SK-N-SH treated with all-trans-retinoic acid at 6 μM for 48 hours (cell line): ENCODE results near the gene DIO1.

Experiments
- ATAC-seq: fragments of 200-7000 bp; cut with Tn5 transposase; 3 replicates; pipeline ENCODE4 v1.9.1; 2020; ENCODE audit warnings: mild to moderate bottlenecking, moderate library complexity
- ARNTL ChIP-seq: fragments of 450-650 bp; formaldehyde crosslinking; IDR thresholded peaks from 2 replicates; pipeline ENCODE4 v1.5.0; 2020; ENCODE audit warnings: low read depth, mild to moderate bottlenecking, moderate library complexity, borderline replicate concordance
- BACH2 ChIP-seq: fragments of 250-450 bp; sonication (Bioruptor Pico); IDR thresholded peaks from 2 replicates; pipeline ENCODE4 v1.9.0; 2021; ENCODE audit warnings: mild to moderate bottlenecking, borderline replicate concordance
- CREB5 ChIP-seq: fragments of 250-450 bp; sonication (Bioruptor Pico); IDR thresholded peaks from 2 replicates; pipeline ENCODE4 v1.5.1; 2020; ENCODE audit warnings: low read depth, mild to moderate bottlenecking, moderate library complexity
- CSDC2 ChIP-seq: fragments of 250-450 bp; sonication (Bioruptor Pico); IDR thresholded peaks from 2 replicates; pipeline ENCODE4 v1.5.0; 2020; ENCODE audit warnings: mild to moderate bottlenecking, moderate library complexity
- CSRNP3 ChIP-seq: fragments of 250-450 bp; sonication (Bioruptor Pico); IDR thresholded peaks from 2 replicates; pipeline ENCODE4 v1.5.1; 2021; ENCODE audit warnings: mild to moderate bottlenecking, moderate library complexity
- ESRRG ChIP-seq: fragments of 250-450 bp; sonication (Bioruptor Pico); IDR thresholded peaks from 2 replicates; pipeline ENCODE4 v1.6.1; 2021; ENCODE audit warnings: mild to moderate bottlenecking
- GLIS3 ChIP-seq: fragments of 250-450 bp; sonication (Bioruptor Pico); IDR thresholded peaks from 2 replicates; pipeline ENCODE4 v1.5.0; 2020; ENCODE audit warnings: mild to moderate bottlenecking, moderate library complexity
- ISL1 ChIP-seq: fragments of 250-450 bp; sonication (Bioruptor Pico); IDR thresholded peaks from 2 replicates; pipeline ENCODE4 v2.1.2; 2022; ENCODE audit warnings: mild to moderate bottlenecking, moderate library complexity
- OSR1 ChIP-seq: fragments of 250-450 bp; sonication (Bioruptor Pico); IDR thresholded peaks from 2 replicates; pipeline ENCODE4 v1.8.0; 2022; ENCODE audit warnings: moderate library complexity, mild to moderate bottlenecking, inconsistent platforms
- PATZ1 ChIP-seq: fragments of 250-450 bp; sonication (Bioruptor Pico); IDR thresholded peaks from 2 replicates; pipeline ENCODE4 v1.8.0; 2020; ENCODE audit warnings: mild to moderate bottlenecking, moderate library complexity, borderline replicate concordance
- POU6F1 ChIP-seq: fragments of 250-450 bp; sonication (Bioruptor Pico); IDR thresholded peaks from 2 replicates; pipeline ENCODE4 v1.8.0; 2021; ENCODE audit warnings: low read depth, mild to moderate bottlenecking, moderate library complexity, borderline replicate concordance
- PPARA ChIP-seq: fragments of 250-450 bp; sonication (Bioruptor Pico); IDR thresholded peaks from 2 replicates; pipeline ENCODE4 v1.5.0; 2020; ENCODE audit warnings: mild to moderate bottlenecking, borderline replicate concordance
- RARB ChIP-seq: fragments of 250-450 bp; sonication (Bioruptor Pico); IDR thresholded peaks from 2 replicates; pipeline ENCODE4 v1.8.0; 2021; ENCODE audit warnings: mild to moderate bottlenecking, moderate library complexity
- SNAI2 ChIP-seq: fragments of 250-450 bp; sonication (Bioruptor Pico); IDR thresholded peaks from 2 replicates; pipeline ENCODE4 v1.5.0; 2020; ENCODE audit warnings: mild to moderate bottlenecking, moderate library complexity
- TCF4 ChIP-seq: fragments of 250-450 bp; sonication (Bioruptor Pico); IDR thresholded peaks from 2 replicates; pipeline ENCODE4 v1.8.0; 2021; ENCODE audit warnings: mild to moderate bottlenecking, moderate library complexity, borderline replicate concordance
- TOX ChIP-seq: fragments of 250-450 bp; sonication (Bioruptor Pico); IDR thresholded peaks from 2 replicates; pipeline ENCODE4 v1.8.0; 2021; ENCODE audit warnings: mild to moderate bottlenecking, moderate library complexity, borderline replicate concordance
- ZFP3 ChIP-seq: fragments of 250-450 bp; sonication (Bioruptor Pico); IDR thresholded peaks from 2 replicates; pipeline ENCODE4 v1.5.0; 2020; ENCODE audit warnings: mild to moderate bottlenecking, moderate library complexity
- ZFP30 ChIP-seq: fragments of 450-650 bp; formaldehyde crosslinking; IDR thresholded peaks from 2 replicates; pipeline ENCODE4 v1.5.0; 2022; ENCODE audit warnings: mild to moderate bottlenecking, moderate library complexity
- ZNF70 ChIP-seq: fragments of 450-650 bp; formaldehyde crosslinking; IDR thresholded peaks from 2 replicates; pipeline ENCODE4 v1.5.0; 2020; ENCODE audit warnings: mild to moderate bottlenecking, moderate library complexity
- ZNF8 ChIP-seq: fragments of 450-650 bp; formaldehyde crosslinking; IDR thresholded peaks from 2 replicates; pipeline ENCODE4 v1.5.0; 2020; ENCODE audit warnings: mild to moderate bottlenecking, moderate library complexity

DIO1 gene

GRCh38 chr1:53892911-53893310 is 1.1 kb upstream of the DIO1 start:
- no peak for ATAC-seq
- TF ChIP-seq BACH2 (CRISPR knock-in tag) (no peak), TCF4 (CRISPR knock-in tag) (no peak), CREB5 (CRISPR knock-in tag) (no peak), ZNF8 (CRISPR knock-in tag) (no peak)

GRCh38 chr1:53894644-53895043 is 657 bp downstream of the DIO1 start:
- ATAC-seq, result no peak
- no peak for TF ChIP-seq ESRRG (CRISPR knock-in tag)
- TF ChIP-seq ZFP3, result no peak
- TF ChIP-seq CSRNP3 (CRISPR knock-in tag), result no peak
- no peak for TF ChIP-seq POU6F1 (CRISPR knock-in tag)
- no peak for TF ChIP-seq TOX (CRISPR knock-in tag)
- TF ChIP-seq GLIS3 (CRISPR knock-in tag), result no peak
- TF ChIP-seq BACH2 (CRISPR knock-in tag), result no peak
- TF ChIP-seq CREB5 (CRISPR knock-in tag), result no peak
- no peak for TF ChIP-seq OSR1 (CRISPR knock-in tag)
- no peak for TF ChIP-seq PPARA (CRISPR knock-in tag)
- no peak for TF ChIP-seq RARB (CRISPR knock-in tag)
- no peak for TF ChIP-seq CSDC2
- no peak for TF ChIP-seq TCF4 (CRISPR knock-in tag)
- no peak for TF ChIP-seq ISL1 (CRISPR knock-in tag)
- TF ChIP-seq ZNF8 (CRISPR knock-in tag), result no peak
- TF ChIP-seq ARNTL (CRISPR knock-in tag), result no peak

- no peak for TF ChIP-seq GLIS3 (CRISPR knock-in tag)
- no peak for TF ChIP-seq CREB5 (CRISPR knock-in tag)
- TF ChIP-seq ZFP30 (CRISPR knock-in tag), result no peak
- no peak for TF ChIP-seq POU6F1 (CRISPR knock-in tag)
- no peak for TF ChIP-seq ISL1 (CRISPR knock-in tag)
- TF ChIP-seq OSR1 (CRISPR knock-in tag), result no peak
- no peak for TF ChIP-seq SNAI2 (CRISPR knock-in tag)
- TF ChIP-seq ZNF70 (CRISPR knock-in tag), result no peak
- TF ChIP-seq PATZ1 (CRISPR knock-in tag), result no peak
- TF ChIP-seq ZNF8 (CRISPR knock-in tag), result no peak
- no peak for TF ChIP-seq ESRRG (CRISPR knock-in tag)
- TF ChIP-seq PPARA (CRISPR knock-in tag), result no peak
- no peak for ATAC-seq
These were observed 1.4 kb downstream of the DIO1 start for GRCh38 chr1:53895421-53895820.
